Mesothelial cell of epicardium (in vitro differentiated cells): Measurements from ENCODE around the gene ALDH6A1. TPM values are rescaled to one million over a fixed set of nuclear protein-coding genes. Genes with fewer than 3 reads are reported as not detected.

Source experiments
- DNase-seq, 2 experiments: peaks; one replicate each; pipeline ENCODE4 v3.0.0; 2021; ENCODE audit warnings: low spot score in 2 of 2; ENCODE audit not compliant: unreplicated experiment in 2 of 2
- H3K27ac Mint-ChIP-seq: 2 replicates; pipeline ENCODE4 v1.8.0; 2021; ENCODE audit warnings: mixed read lengths
- H3K27me3 Mint-ChIP-seq: 2 replicates; pipeline ENCODE4 v1.8.0; 2021; ENCODE audit warnings: low read depth, mixed read lengths
- H3K36me3 Mint-ChIP-seq: 2 replicates; pipeline ENCODE4 v1.8.0; 2021; ENCODE audit warnings: mixed read lengths
- H3K4me1 Mint-ChIP-seq: 2 replicates; pipeline ENCODE4 v1.8.0; 2021; ENCODE audit warnings: mixed read lengths
- H3K4me3 Mint-ChIP-seq: 2 replicates; pipeline ENCODE4 v1.8.0; 2021; ENCODE audit warnings: mild to moderate bottlenecking, moderate library complexity, mixed read lengths
- H3K9me3 Mint-ChIP-seq: 2 replicates; pipeline ENCODE4 v1.8.0; 2021; ENCODE audit warnings: mixed read lengths
- CTCF ChIP-seq: fragments of 200-600 bp; sonication (generic); IDR thresholded peaks from one replicate; pipeline ENCODE4 v1.5.0; 2021; ENCODE audit warnings: antibody characterized with exemption; ENCODE audit not compliant: unreplicated experiment
- total RNA-seq: library from RNA; stranded (reverse); gene quantifications from 3 replicates; pipeline ENCODE4 v1.2.1, GENCODE V29; 2021

ALDH6A1 gene
- total RNA-seq, 1 donor from 2014 or later = 16.8 TPM

GRCh38 chr14:74083784-74084276, 423 bp downstream of the ALDH6A1 start:
- DNase-seq = no peak
- no peaks in the 10 kb centered on the region for H3K27me3 Mint-ChIP-seq
- no peaks in the 10 kb centered on the region for H3K9me3 Mint-ChIP-seq
- H3K4me3 Mint-ChIP-seq = peak overlapping the region; percentile 95
- H3K4me1 Mint-ChIP-seq = peaks cover 18% of the 10 kb centered on the region
- TF ChIP-seq CTCF = no peak
- peak overlapping the region; percentile 98 for H3K27ac Mint-ChIP-seq
- H3K36me3 Mint-ChIP-seq = no peaks in the 10 kb centered on the region

- Mint-ChIP-seq H3K36me3 (no peaks in the 10 kb centered on the region), H3K27me3 (no peaks in the 10 kb centered on the region), H3K4me1 (peaks cover 18% of the 10 kb centered on the region), H3K4me3 (peak overlapping the region; percentile 95), H3K9me3 (no peaks in the 10 kb centered on the region), H3K27ac (peak overlapping the region; percentile 32)
- TF ChIP-seq CTCF = no peak
- no peak for DNase-seq
Observed at GRCh38 chr14:74083161-74083560, 1.1 kb downstream of the ALDH6A1 start.

- Mint-ChIP-seq H3K9me3 (no peaks in the 10 kb centered on the region), H3K36me3 (no peaks in the 10 kb centered on the region), H3K4me3 (no peak overlapping the region), H3K27ac (no peak overlapping the region), H3K27me3 (no peaks in the 10 kb centered on the region), H3K4me1 (peaks cover 16% of the 10 kb centered on the region)
- TF ChIP-seq CTCF = no peak
- DNase-seq = no peak
Observed at GRCh38 chr14:74081491-74081890, 2.8 kb downstream of the ALDH6A1 start.

GRCh38 chr14:74080820-74081460, 3.3 kb downstream of the ALDH6A1 start:
- Mint-ChIP-seq H3K4me1 (peaks cover 15% of the 10 kb centered on the region), H3K36me3 (no peaks in the 10 kb centered on the region), H3K9me3 (no peaks in the 10 kb centered on the region), H3K27me3 (no peaks in the 10 kb centered on the region), H3K4me3 (no peak overlapping the region), H3K27ac (no peak overlapping the region)
- TF ChIP-seq CTCF = no peak
- DNase-seq = no peak

GRCh38 chr14:74077401-74077800, 6.9 kb downstream of the ALDH6A1 start:
- no peaks in the 10 kb centered on the region for H3K9me3 Mint-ChIP-seq
- TF ChIP-seq CTCF = no peak
- H3K4me3 Mint-ChIP-seq = no peak overlapping the region
- H3K4me1 Mint-ChIP-seq = no peaks in the 10 kb centered on the region
- H3K27ac Mint-ChIP-seq = no peak overlapping the region
- no peaks in the 10 kb centered on the region for H3K27me3 Mint-ChIP-seq
- DNase-seq = no peak
- peaks cover under 1% of the 10 kb centered on the region for H3K36me3 Mint-ChIP-seq
